Keratinocyte (primary cell): ENCODE measurements around the gene ZNF292. TPM values are rescaled to one million over a fixed set of nuclear protein-coding genes. Genes with fewer than 3 reads are reported as not detected.

Source experiments
- DNase-seq: peaks from one replicate; pipeline ENCODE4 v3.0.0-alpha.2; 2011; ENCODE audit warnings: low read depth, missing footprints, low spot score
- FAIRE-seq: peaks from 2 replicates; lab custom pipeline; 2011; peaks lifted over from hg19 to GRCh38; lab: Jason Lieb, UNC
- H2AFZ ChIP-seq: 2 replicates; pipeline ENCODE4 v1.6.0; 2012; ENCODE audit warnings: low read length, control low read depth, inconsistent platforms; ENCODE audit not compliant: control insufficient read depth
- H3K27ac ChIP-seq: 2 replicates; pipeline ENCODE4 v1.5.1; 2011; ENCODE audit warnings: low read length; ENCODE audit not compliant: control insufficient read depth, insufficient read depth
- H3K27me3 ChIP-seq: 3 replicates; pipeline ENCODE4 v1.6.0; 2011; ENCODE audit warnings: low read length; ENCODE audit not compliant: control insufficient read depth, insufficient read depth; ENCODE audit errors: extremely low read depth
- H3K36me3 ChIP-seq, 2 experiments: 2 replicates in 1 of 2; 3 replicates in 1 of 2; pipeline ENCODE4 v1.5.1; 2011; ENCODE audit warnings: low read length in 2 of 2, mild to moderate bottlenecking in 1 of 2; ENCODE audit not compliant: control insufficient read depth in 2 of 2, insufficient read depth in 2 of 2; ENCODE audit errors: extremely low read depth in 1 of 2
- H3K4me1 ChIP-seq: 3 replicates; pipeline ENCODE4 v1.5.1; 2011; ENCODE audit warnings: low read length; ENCODE audit not compliant: control insufficient read depth, insufficient read depth; ENCODE audit errors: extremely low read depth
- H3K4me2 ChIP-seq: 3 replicates; pipeline ENCODE4 v1.6.0; 2011; ENCODE audit warnings: low read depth, low read length; ENCODE audit not compliant: control insufficient read depth, insufficient read depth; ENCODE audit errors: extremely low read depth
- H3K4me3 ChIP-seq, 3 experiments: fragments of 200-600 bp in 1 of 3; sonication (generic) in 1 of 3; 2 replicates in 2 of 3; 3 replicates in 1 of 3; pipeline ENCODE4 v1.5.1; 2011 to 2016; ENCODE audit warnings: low read length in 3 of 3, mild to moderate bottlenecking in 3 of 3, control low read depth in 2 of 3, inconsistent platforms in 1 of 3, low read depth in 1 of 3, mixed read lengths in 1 of 3, mixed run types in 1 of 3, moderate library complexity in 1 of 3; ENCODE audit not compliant: control insufficient read depth in 2 of 3, insufficient read depth in 2 of 3; ENCODE audit errors: extremely low read depth in 1 of 3
- H3K79me2 ChIP-seq: 2 replicates; pipeline ENCODE4 v1.6.0; 2012; ENCODE audit warnings: low read length; ENCODE audit not compliant: control insufficient read depth, insufficient read depth
- H3K9ac ChIP-seq: 3 replicates; pipeline ENCODE4 v1.6.0; 2011; ENCODE audit warnings: low read length; ENCODE audit not compliant: control insufficient read depth, insufficient read depth; ENCODE audit errors: extremely low read depth
- H3K9me1 ChIP-seq: 3 replicates; pipeline ENCODE4 v1.6.0; 2011; ENCODE audit warnings: low read length; ENCODE audit not compliant: control insufficient read depth, insufficient read depth; ENCODE audit errors: extremely low read depth
- H3K9me3 ChIP-seq: 2 replicates; pipeline ENCODE4 v1.5.1; 2012; ENCODE audit warnings: low read depth, low read length; ENCODE audit not compliant: control insufficient read depth
- H4K20me1 ChIP-seq: 3 replicates; pipeline ENCODE4 v1.6.0; 2011; ENCODE audit warnings: low read length; ENCODE audit not compliant: control insufficient read depth, insufficient read depth; ENCODE audit errors: extremely low read depth
- CTCF ChIP-seq, 3 experiments: IDR thresholded peaks in 1 of 3; conservative IDR thresholded peaks in 1 of 3; optimal IDR thresholded peaks in 1 of 3; 2 replicates in 2 of 3; 3 replicates in 1 of 3; pipeline versions ENCODE3 to v1.5.1; 2011; ENCODE audit warnings: low read length in 3 of 3, mild to moderate bottlenecking in 3 of 3, moderate library complexity in 2 of 3, control low read depth in 1 of 3, inconsistent platforms in 1 of 3; ENCODE audit not compliant: insufficient read depth in 2 of 3; ENCODE audit errors: extremely low read depth in 1 of 3
- EZH2 ChIP-seq: IDR thresholded peaks from one replicate; pipeline ENCODE4 v1.6.1; 2012; ENCODE audit warnings: inconsistent platforms, mild to moderate bottlenecking, low read length, moderate library complexity
- dilution Hi-C: fragments of 300-500 bp; cut with MboI; formaldehyde crosslinking; loops from one replicate; pipeline ENCODE4 v1.7.0; 2020; ENCODE audit warnings: low sequenced_read_pairs; ENCODE audit not compliant: extremely low pct_ligation_motif_present
- polyA plus RNA-seq, 5 experiments: library from polyadenylated mRNA; depleted of rRNA in 3 of 5; stranded (reverse) in 3 of 5; stranded (forward) in 1 of 5; unstranded in 1 of 5; fragments of >200 nt; gene quantifications; 1 replicate in 1 of 5; 2 replicates in 3 of 5; 3 replicates in 1 of 5; pipeline versions ENCODE4 v1.2.1 to v1.2.3, GENCODE V29; 2011 to 2012; ENCODE audit warnings: missing spikeins in 2 of 5, low read depth in 1 of 5, low replicate concordance in 1 of 5

The ZNF292 gene
- polyA plus RNA-seq, 1 donor (not counting 4 experiments of a cell fraction or from before 2014, with no cell fraction given), result 8.4 TPM

- no peak overlapping the region for H2AFZ ChIP-seq
- H3K9me3 ChIP-seq, result no peaks in the 10 kb centered on the region
- dilution Hi-C loops, result no loop called here
- H3K36me3 ChIP-seq, result peaks cover 0 to 1% of the 10 kb centered on the region in 2 experiments
- TF ChIP-seq CTCF (optimal IDR thresholded peaks at IDR 0.05 in 1 of 3, IDR thresholded peaks at IDR 0.05 in 1 of 3, conservative IDR thresholded peaks at IDR 0.05 in 1 of 3; ENCODE audit: extremely low read depth in 1 of 3, insufficient read depth in 2 of 3, low read length in 3 of 3) (no peak), EZH2 (no peak)
- H3K79me2 ChIP-seq, result peaks cover 72% of the 10 kb centered on the region
- FAIRE-seq (no peak), DNase-seq (no peak)
- no peaks in the 10 kb centered on the region for H3K4me1 ChIP-seq
- H4K20me1 ChIP-seq, result peaks cover 3% of the 10 kb centered on the region
- no peak overlapping the region for H3K4me3 ChIP-seq
- no peak overlapping the region for H3K9ac ChIP-seq
- H3K27me3 ChIP-seq, result no peaks in the 10 kb centered on the region
- no peak overlapping the region for H3K27ac ChIP-seq
- H3K4me2 ChIP-seq, result no peak overlapping the region
- H3K9me1 ChIP-seq, result no peaks in the 10 kb centered on the region
These were observed 28.3 kb downstream of the ZNF292 start for GRCh38 chr6:87183687-87184086.

DNA sequence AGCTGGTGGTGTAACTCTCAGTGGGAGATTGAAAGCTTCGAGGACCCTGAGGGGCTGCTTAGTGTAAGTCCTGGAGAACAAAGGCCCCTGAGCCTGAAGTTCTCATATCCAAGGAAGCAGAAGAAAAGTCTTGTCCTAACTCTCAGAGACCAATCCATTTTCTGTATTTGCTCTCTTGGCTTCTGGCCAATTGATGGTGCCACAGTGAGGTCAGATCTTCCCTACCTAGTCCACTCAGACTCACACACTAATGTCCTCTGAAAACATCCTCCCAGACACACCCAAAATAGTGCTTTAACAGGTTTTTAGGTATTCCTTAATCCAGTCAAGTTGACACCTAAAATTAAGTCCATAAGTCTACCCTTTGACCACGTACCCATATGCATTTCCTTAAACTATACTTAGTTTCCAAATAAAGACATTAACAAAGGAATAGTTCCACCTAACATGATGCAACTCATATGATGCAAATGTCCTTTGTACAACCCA is 29.4 kb downstream of the ZNF292 start:
- Histone ChIP-seq H3K36me3 (peaks cover 0 to 1% of the 10 kb centered on the region in 2 experiments), H3K4me3 (no peak overlapping the region), H3K27me3 (no peaks in the 10 kb centered on the region), H3K9me3 (no peaks in the 10 kb centered on the region), H3K9ac (no peak overlapping the region), H4K20me1 (peaks cover 3% of the 10 kb centered on the region), H3K79me2 (peaks cover 70% of the 10 kb centered on the region), H3K27ac (no peak overlapping the region), H3K4me2 (no peak overlapping the region), H3K4me1 (no peaks in the 10 kb centered on the region), H2AFZ (no peak overlapping the region), H3K9me1 (no peaks in the 10 kb centered on the region)
- no peak for FAIRE-seq
- dilution Hi-C loops, result no loop called here
- no peak for DNase-seq
- TF ChIP-seq EZH2, result no peak
- TF ChIP-seq CTCF (optimal IDR thresholded peaks at IDR 0.05 in 1 of 3, IDR thresholded peaks at IDR 0.05 in 1 of 3, conservative IDR thresholded peaks at IDR 0.05 in 1 of 3; ENCODE audit: extremely low read depth in 1 of 3, insufficient read depth in 2 of 3, low read length in 3 of 3), result no peak
